Measurements from ENCODE around the gene COBL.

Gene COBL

DNA sequence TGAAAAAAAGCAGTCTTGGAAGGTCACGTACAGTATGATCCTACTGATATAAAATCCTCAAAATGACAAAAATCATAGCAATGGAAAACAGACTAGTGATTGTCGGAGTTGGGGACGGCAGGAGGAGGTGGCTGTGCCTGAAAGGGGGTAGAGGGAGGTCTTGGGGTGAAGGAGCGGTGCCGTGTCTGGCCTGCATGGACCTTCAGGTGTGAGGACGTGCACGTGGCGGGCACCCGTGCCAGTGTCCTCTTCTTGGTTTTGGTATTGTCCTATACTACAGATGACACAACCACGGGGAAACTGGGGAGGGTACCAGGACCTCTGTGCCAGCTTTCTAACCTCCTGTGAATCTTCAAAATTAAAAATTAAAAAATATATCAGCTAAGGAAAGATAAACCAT, 73.0 kb downstream of the COBL start:
- TF ChIP-seq, protein P1, sequence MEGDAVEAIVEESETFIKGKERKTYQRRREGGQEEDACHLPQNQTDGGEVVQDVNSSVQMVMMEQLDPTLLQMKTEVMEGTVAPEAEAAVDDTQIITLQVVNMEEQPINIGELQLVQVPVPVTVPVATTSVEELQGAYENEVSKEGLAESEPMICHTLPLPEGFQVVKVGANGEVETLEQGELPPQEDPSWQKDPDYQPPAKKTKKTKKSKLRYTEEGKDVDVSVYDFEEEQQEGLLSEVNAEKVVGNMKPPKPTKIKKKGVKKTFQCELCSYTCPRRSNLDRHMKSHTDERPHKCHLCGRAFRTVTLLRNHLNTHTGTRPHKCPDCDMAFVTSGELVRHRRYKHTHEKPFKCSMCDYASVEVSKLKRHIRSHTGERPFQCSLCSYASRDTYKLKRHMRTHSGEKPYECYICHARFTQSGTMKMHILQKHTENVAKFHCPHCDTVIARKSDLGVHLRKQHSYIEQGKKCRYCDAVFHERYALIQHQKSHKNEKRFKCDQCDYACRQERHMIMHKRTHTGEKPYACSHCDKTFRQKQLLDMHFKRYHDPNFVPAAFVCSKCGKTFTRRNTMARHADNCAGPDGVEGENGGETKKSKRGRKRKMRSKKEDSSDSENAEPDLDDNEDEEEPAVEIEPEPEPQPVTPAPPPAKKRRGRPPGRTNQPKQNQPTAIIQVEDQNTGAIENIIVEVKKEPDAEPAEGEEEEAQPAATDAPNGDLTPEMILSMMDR (IDR thresholded peaks at IDR 0.05; ENCODE audit: insufficient read depth, low read length, poor library complexity, severe bottlenecking), result no peak
- DNase-seq (ENCODE audit: extremely low read depth, insufficient read length), result no peak
- Histone ChIP-seq H3K4me3 (replicated peaks; ENCODE audit: low read depth, low read length) (no peak overlapping the region), H3K27me3 (replicated peaks; ENCODE audit: control insufficient read depth, insufficient read depth, low read length) (no peaks in the 10 kb centered on the region), H3K36me3 (ENCODE audit: control insufficient read depth, insufficient read depth, low read length) (no peaks in the 10 kb centered on the region)

DNA sequence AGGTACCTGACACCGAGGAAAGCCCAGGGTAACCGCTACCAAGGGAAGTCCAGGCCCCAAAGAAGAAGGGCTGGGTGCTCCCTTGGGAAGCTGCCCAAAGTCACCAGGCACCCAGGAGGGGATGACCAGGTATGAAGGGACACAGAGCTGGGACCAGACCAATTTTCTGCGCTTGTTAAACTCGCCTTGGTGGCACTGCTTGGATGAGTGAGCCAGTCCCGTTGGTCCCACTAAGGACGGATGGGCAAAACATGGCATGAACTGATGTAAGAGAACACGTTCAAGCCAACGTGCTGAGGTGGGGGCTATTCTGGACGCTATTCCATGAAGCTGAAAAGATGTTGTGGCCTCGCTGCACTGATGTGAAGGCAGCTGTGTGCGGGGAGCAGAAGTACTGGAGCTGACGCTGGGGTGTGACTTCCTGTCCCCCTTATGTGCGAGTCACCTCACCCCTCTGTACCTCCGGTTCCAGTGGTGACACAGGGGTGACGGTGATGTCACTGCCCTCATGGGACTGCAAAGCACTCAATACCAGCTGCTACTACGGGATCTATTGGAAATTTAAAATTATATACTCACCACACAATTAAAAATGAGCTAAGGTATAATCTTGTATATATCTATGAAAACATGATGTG, 73.6 kb downstream of the COBL start:
- Histone ChIP-seq H3K36me3 (ENCODE audit: control insufficient read depth, insufficient read depth, low read length) (no peaks in the 10 kb centered on the region), H3K4me3 (replicated peaks; ENCODE audit: low read depth, low read length) (no peak overlapping the region), H3K27me3 (replicated peaks; ENCODE audit: control insufficient read depth, insufficient read depth, low read length) (no peaks in the 10 kb centered on the region)
- DNase-seq (ENCODE audit: extremely low read depth, insufficient read length), result no peak
- TF ChIP-seq, protein P1 (IDR thresholded peaks at IDR 0.05; ENCODE audit: insufficient read depth, low read length, poor library complexity, severe bottlenecking), result no peak

DNA sequence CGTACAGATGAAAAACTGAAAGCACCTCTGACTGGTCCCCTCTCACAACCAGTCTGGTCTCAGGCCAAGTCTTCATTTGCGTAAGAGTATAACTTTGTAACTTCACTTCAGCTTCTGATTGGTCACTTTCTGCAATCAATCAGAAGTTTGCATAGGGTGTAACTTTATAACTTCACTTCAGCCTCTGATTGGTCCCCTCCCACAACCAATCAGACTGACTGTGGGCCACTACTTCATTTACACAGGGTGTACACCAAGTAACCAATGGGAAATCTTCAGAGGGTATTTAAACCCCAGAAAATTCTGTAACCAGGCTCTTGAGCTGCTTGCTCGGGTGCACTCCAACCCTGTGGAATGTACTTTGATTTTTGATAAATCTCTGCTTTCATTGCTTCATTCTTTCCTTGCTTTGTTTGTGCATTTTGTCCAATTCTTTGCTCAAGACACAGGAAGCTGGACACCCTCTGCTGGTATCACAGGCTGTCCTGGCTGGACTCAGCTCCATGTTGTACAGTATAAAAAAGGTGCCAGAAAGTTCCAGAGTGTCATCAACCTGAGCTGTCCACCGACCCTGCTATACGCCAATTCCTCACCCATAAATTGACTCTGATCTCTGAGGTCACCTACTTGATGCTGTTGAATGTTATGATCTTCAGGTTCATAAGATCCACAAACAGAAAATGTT, 74.5 kb downstream of the COBL start:
- Histone ChIP-seq H3K36me3 (ENCODE audit: control insufficient read depth, insufficient read depth, low read length) (no peaks in the 10 kb centered on the region), H3K4me3 (replicated peaks; ENCODE audit: low read depth, low read length) (no peak overlapping the region), H3K27me3 (replicated peaks; ENCODE audit: control insufficient read depth, insufficient read depth, low read length) (no peaks in the 10 kb centered on the region)
- TF ChIP-seq, protein P1 (IDR thresholded peaks at IDR 0.05; ENCODE audit: insufficient read depth, low read length, poor library complexity, severe bottlenecking), result no peak
- no peak for DNase-seq (ENCODE audit: extremely low read depth, insufficient read length)

DNA sequence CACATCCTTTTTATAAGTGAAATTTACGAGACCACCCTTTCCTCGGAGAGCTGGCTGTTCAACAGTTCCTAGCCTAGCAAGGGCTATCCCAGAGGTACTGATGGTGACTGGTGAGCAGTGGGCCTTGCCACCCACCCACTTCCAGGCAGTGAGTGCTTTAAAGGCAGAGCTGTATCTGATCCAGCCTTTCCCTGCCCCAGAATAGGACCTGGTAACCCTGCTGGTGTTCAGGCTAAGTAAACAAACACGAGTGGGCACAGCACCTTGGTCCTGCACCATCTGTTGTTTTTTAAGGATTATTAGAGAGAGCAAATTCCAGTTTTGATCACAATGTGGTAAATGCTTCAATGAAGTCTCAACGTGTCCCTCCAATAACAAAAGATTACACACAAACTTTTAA, 75.7 kb downstream of the COBL start:
- Histone ChIP-seq H3K36me3 (ENCODE audit: control insufficient read depth, insufficient read depth, low read length) (no peaks in the 10 kb centered on the region), H3K27me3 (replicated peaks; ENCODE audit: control insufficient read depth, insufficient read depth, low read length) (no peaks in the 10 kb centered on the region; the same call in 1 of the 2 replicates), H3K4me3 (replicated peaks; ENCODE audit: low read depth, low read length) (no peak overlapping the region)
- DNase-seq (ENCODE audit: extremely low read depth, insufficient read length), result no peak
- TF ChIP-seq, protein P1 (IDR thresholded peaks at IDR 0.05; ENCODE audit: insufficient read depth, low read length, poor library complexity, severe bottlenecking), result no peak

DNA sequence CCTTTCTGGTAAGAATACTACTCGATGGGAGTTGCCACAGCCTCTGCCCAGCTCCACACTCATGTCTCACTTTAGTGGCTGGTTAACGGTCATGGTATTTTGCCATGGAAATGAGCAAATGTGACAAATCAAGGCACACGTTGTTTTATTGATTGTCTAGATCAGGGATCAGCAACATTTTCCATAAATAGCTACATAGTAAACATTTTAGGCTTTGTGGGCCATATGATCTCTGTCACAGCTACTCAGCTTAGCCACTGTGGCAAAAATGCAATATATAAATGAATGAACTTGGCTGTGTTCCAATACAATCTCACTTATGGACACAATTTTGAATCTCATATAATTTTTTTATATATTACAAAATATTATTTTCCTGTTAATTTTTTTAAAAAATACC, 76.9 kb downstream of the COBL start:
- no peaks in the 10 kb centered on the region for H3K36me3 ChIP-seq (ENCODE audit: control insufficient read depth, insufficient read depth, low read length)
- DNase-seq (ENCODE audit: extremely low read depth, insufficient read length), result no peak
- H3K4me3 ChIP-seq (replicated peaks; ENCODE audit: low read depth, low read length), result no peak overlapping the region
- TF ChIP-seq, protein P1 (IDR thresholded peaks at IDR 0.05; ENCODE audit: insufficient read depth, low read length, poor library complexity, severe bottlenecking), result no peak
- no peaks in the 10 kb centered on the region; the same call in 1 of the 2 replicates for H3K27me3 ChIP-seq (replicated peaks; ENCODE audit: control insufficient read depth, insufficient read depth, low read length)

Measured in GM06990 (cell line).